K562 treated with DMSO at 1 percent for 24 hours (cell line): ENCODE results near the gene CASP2. TPM values are rescaled to one million over a fixed set of nuclear protein-coding genes. Genes with fewer than 3 reads are reported as not detected.

Source experiments
- total RNA-seq: library from RNA; unstranded; fragments of 300-600 nt; gene quantifications from 2 replicates; pipeline ENCODE4 v1.2.3, GENCODE V29; 2022; ENCODE audit warnings: low read depth; ENCODE audit not compliant: insufficient read depth

CASP2 gene
- total RNA-seq, result 31.7 and 32.5 TPM in 2 replicates

GRCh38 chr7:143287935-143288826, at the start of gene CASP2:
Gene CASP2 (plus strand): TSS chr7:143288351. CDS start chr7:143288456, 105 bp downstream.

GRCh38 chr7:143263266-143264195, 24.6 kb upstream of the CASP2 start, which contains the start of gene GSTK1:
Gene GSTK1 (plus strand): TSS chr7:143263441. CDS start chr7:143263514, 73 bp downstream.

DNA sequence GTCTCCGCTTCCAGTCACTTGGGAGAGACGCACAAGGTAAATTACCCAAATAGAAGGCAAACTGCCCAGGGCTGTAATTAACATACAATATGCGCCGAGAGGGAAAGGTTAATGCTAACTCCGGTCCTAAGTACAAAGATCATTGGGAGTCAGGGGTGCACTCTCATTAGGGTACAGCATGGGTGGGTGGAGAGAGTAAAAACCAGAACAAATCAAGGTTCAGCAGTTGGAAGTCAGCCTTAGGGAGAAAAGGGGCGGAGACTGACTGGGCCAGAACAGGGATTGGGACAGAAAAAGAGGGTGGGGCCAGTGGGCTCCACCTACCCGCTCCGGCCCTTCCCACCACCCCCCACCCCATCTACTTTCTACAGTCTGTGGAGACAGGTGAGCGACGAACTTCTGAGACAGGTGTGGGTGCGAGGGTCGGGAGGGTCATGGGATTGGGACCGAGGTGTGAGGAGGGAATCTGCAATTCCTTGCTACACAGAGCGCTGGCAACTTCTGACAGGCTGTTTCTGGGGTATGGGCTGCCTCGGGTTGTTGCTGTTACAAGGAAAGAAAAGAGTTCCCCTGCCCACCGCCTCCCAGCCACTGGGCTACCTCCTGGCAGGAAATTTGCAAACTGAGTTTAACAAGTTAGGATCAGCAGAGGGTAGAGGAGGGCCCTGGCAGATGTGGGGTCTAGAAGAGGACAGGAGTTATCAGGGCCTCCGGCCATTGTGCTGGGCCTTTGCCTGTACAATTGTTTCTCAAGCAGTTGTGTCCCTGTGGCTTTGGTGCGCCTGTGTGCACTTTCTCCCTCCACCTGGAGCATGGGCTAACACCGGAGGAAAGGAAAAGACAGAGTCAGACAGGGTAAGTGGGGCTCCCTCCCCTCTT, 3.3 kb upstream of the CASP2 start, which contains the start of gene TMEM139:
TMEM139 (plus strand) TSS at position 368 of the 879 bp plus-strand sequence. CDS start 1,000 bp downstream, outside the sequence.

GRCh38 chr7:143315776-143316175, 27.6 kb downstream of the CASP2 start, which contains the start of gene CLCN1:
Gene CLCN1 (plus strand): TSS chr7:143316111. CDS start chr7:143316213, 102 bp downstream.

Other genes starting within 250 kb of the CASP2 start
- not detected in 2 replicates for gene OR6V1, start 236.0 kb upstream of the CASP2 start, total RNA-seq
- gene PIP, start 156.3 kb upstream of the CASP2 start, total RNA-seq, result not detected in 2 replicates
- gene TAS2R39, start 104.9 kb upstream of the CASP2 start, total RNA-seq, result not detected in 2 replicates
- not detected in 2 replicates for gene TAS2R40, start 66.3 kb upstream of the CASP2 start, total RNA-seq
- 213 and 217 TPM in 2 replicates for gene GSTK1, start 24.9 kb upstream of the CASP2 start, total RNA-seq
- 1.5 and 1.7 TPM in 2 replicates for gene TMEM139, start 3.4 kb upstream of the CASP2 start, total RNA-seq
- 0.19 and 0.23 TPM in 2 replicates for gene CLCN1, start 27.8 kb downstream of the CASP2 start, total RNA-seq
- not detected in 2 replicates for gene FAM131B, start 74.4 kb downstream of the CASP2 start, total RNA-seq
- gene ZYX, start 93.0 kb downstream of the CASP2 start, total RNA-seq, result 115 and 121 TPM in 2 replicates
- gene EPHA1, start 120.5 kb downstream of the CASP2 start, total RNA-seq, result not detected in 2 replicates
- gene TAS2R60, start 155.1 kb downstream of the CASP2 start, total RNA-seq, result 0.36 and 1.2 TPM in 2 replicates
- not detected in 2 replicates for gene TAS2R41, start 189.5 kb downstream of the CASP2 start, total RNA-seq